OCI-LY7 (cell line): ENCODE results near the gene TMEFF1.

Experiments
- EZH2phosphoT487 ChIP-seq: fragments of 200-600 bp; sonication (generic); IDR thresholded peaks from 2 replicates; pipeline ENCODE4 v1.6.1; 2018; ENCODE audit warnings: low read depth, borderline replicate concordance, mild to moderate bottlenecking, mixed run types, antibody characterized with exemption, low read length, moderate library complexity, mixed read lengths
- TF ChIP-seq, protein P1 (sequence below): fragments of 200-600 bp; sonication (generic); conservative IDR thresholded peaks from 2 replicates; pipeline ENCODE4 v1.5.1; 2014; ENCODE audit warnings: mild to moderate bottlenecking, antibody characterized with exemption, low read length, moderate library complexity, mixed read lengths

DNA sequence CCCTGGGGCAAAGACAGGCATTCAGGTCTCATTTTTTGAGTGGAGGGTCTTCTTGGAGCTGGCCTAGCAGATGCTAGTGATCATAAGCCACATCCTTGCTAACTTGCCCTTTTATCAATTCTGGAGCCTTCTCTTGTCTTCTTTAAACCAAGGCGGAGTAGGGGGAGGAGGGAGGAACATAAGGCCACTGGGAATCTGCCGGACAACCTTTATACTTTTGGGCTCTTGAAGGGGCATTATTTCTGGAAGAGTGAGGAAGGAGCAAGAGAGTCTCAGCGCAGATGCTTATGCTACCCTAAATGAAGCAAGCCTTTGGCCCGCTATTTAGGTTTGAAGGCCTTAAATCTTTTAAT, 2.0 kb downstream of the TMEFF1 start:
- TF ChIP-seq, protein P1, sequence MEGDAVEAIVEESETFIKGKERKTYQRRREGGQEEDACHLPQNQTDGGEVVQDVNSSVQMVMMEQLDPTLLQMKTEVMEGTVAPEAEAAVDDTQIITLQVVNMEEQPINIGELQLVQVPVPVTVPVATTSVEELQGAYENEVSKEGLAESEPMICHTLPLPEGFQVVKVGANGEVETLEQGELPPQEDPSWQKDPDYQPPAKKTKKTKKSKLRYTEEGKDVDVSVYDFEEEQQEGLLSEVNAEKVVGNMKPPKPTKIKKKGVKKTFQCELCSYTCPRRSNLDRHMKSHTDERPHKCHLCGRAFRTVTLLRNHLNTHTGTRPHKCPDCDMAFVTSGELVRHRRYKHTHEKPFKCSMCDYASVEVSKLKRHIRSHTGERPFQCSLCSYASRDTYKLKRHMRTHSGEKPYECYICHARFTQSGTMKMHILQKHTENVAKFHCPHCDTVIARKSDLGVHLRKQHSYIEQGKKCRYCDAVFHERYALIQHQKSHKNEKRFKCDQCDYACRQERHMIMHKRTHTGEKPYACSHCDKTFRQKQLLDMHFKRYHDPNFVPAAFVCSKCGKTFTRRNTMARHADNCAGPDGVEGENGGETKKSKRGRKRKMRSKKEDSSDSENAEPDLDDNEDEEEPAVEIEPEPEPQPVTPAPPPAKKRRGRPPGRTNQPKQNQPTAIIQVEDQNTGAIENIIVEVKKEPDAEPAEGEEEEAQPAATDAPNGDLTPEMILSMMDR = no peak
- no peak for TF ChIP-seq EZH2phosphoT487
